Neural cell (in vitro differentiated cells): ENCODE results near the gene FAM162B.

Source experiments
- TF ChIP-seq, protein P1 (sequence below): IDR thresholded peaks from 2 replicates; pipeline ENCODE4 v1.6.1; 2012; ENCODE audit warnings: borderline replicate concordance
- TF ChIP-seq, protein P2 (sequence below): fragments of 450-650 bp; IDR thresholded peaks from 2 replicates; pipeline ENCODE4 v1.5.1; 2014; ENCODE audit warnings: antibody characterized with exemption, mild to moderate bottlenecking, moderate library complexity; ENCODE audit not compliant: poor library complexity, severe bottlenecking

DNA sequence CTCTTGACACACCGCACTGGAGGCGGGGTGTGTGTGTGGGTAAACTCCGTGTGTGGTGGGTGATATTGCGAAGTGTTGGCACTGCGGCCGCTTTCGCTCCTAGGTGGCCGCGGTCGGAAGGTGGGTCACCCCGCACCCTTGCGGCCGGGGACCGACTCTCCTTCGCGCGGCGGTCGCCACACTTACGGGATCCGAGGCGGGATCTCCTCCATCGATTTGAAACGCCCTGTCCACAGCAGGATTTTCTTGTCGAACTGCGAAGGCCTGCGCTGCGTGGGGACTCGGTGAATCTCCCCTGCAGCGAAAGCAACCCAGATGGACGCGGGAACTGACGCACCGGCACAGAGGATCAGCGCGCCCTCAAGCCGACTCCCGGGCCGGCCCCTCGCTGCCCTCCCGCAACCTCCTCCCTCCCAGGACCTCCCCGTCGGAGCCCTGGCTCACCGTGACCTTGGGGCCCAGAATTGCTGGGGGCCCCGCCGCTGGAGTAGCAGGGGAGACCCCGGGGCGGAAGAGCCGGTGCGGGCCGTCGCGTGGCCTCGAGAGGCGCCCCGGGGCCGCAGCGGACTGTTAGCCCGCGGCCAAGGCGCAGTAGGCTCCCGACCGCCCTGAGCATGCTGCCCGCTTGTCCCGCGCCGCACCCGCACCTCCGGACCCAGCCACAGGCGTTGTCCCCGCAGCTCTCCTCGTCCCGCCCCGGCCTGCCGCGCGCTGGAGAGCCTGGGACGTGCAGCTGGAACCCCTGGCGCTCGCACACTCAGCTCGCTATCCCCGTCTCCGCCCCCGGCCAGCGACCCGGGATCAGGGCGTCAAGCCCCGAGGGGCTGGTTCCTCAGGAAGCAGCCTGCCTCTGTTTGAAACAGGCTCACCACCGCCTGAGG, at the start of gene FAM162B:
- TF ChIP-seq, protein P1, sequence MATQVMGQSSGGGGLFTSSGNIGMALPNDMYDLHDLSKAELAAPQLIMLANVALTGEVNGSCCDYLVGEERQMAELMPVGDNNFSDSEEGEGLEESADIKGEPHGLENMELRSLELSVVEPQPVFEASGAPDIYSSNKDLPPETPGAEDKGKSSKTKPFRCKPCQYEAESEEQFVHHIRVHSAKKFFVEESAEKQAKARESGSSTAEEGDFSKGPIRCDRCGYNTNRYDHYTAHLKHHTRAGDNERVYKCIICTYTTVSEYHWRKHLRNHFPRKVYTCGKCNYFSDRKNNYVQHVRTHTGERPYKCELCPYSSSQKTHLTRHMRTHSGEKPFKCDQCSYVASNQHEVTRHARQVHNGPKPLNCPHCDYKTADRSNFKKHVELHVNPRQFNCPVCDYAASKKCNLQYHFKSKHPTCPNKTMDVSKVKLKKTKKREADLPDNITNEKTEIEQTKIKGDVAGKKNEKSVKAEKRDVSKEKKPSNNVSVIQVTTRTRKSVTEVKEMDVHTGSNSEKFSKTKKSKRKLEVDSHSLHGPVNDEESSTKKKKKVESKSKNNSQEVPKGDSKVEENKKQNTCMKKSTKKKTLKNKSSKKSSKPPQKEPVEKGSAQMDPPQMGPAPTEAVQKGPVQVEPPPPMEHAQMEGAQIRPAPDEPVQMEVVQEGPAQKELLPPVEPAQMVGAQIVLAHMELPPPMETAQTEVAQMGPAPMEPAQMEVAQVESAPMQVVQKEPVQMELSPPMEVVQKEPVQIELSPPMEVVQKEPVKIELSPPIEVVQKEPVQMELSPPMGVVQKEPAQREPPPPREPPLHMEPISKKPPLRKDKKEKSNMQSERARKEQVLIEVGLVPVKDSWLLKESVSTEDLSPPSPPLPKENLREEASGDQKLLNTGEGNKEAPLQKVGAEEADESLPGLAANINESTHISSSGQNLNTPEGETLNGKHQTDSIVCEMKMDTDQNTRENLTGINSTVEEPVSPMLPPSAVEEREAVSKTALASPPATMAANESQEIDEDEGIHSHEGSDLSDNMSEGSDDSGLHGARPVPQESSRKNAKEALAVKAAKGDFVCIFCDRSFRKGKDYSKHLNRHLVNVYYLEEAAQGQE = no peak
- TF ChIP-seq, protein P2, sequence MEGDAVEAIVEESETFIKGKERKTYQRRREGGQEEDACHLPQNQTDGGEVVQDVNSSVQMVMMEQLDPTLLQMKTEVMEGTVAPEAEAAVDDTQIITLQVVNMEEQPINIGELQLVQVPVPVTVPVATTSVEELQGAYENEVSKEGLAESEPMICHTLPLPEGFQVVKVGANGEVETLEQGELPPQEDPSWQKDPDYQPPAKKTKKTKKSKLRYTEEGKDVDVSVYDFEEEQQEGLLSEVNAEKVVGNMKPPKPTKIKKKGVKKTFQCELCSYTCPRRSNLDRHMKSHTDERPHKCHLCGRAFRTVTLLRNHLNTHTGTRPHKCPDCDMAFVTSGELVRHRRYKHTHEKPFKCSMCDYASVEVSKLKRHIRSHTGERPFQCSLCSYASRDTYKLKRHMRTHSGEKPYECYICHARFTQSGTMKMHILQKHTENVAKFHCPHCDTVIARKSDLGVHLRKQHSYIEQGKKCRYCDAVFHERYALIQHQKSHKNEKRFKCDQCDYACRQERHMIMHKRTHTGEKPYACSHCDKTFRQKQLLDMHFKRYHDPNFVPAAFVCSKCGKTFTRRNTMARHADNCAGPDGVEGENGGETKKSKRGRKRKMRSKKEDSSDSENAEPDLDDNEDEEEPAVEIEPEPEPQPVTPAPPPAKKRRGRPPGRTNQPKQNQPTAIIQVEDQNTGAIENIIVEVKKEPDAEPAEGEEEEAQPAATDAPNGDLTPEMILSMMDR = no peak
